HepG2 (cell line): ENCODE data around the gene PXDC1. TPM values are rescaled to one million over a fixed set of nuclear protein-coding genes. Genes with fewer than 3 reads are reported as not detected.
A peak's percentile ranks its signal among the peaks of the same experiment; 100 is the strongest.

ENCODE experiments used
- FOXA1 ChIP-seq, 2 experiments: fragments of 450-650 bp in 1 of 2; sonication (generic) in 1 of 2; formaldehyde crosslinking in 1 of 2; IDR thresholded peaks; 2 replicates each; pipeline versions ENCODE4 v1.4.0 to v1.6.1; 2016 to 2020; ENCODE audit warnings: missing genetic modification reagents in 1 of 2
- GABPB1 ChIP-seq: IDR thresholded peaks from 2 replicates; pipeline ENCODE4 v1.6.1; 2016; ENCODE audit warnings: mild to moderate bottlenecking, missing genetic modification reagents, moderate library complexity, missing compliant biosample characterization
- KDM5B ChIP-seq: sonication (generic); formaldehyde crosslinking; IDR thresholded peaks from 2 replicates; pipeline ENCODE4 v1.4.0; 2020; ENCODE audit warnings: missing genetic modification reagents, mild to moderate bottlenecking, borderline replicate concordance
- MAF1 ChIP-seq: sonication (generic); formaldehyde crosslinking; IDR thresholded peaks from 2 replicates; pipeline ENCODE4 v1.5.0; 2020; ENCODE audit warnings: missing genetic modification reagents, borderline replicate concordance
- NFKB2 ChIP-seq: sonication (generic); formaldehyde crosslinking; IDR thresholded peaks from 2 replicates; pipeline ENCODE4 v1.4.0; 2020; ENCODE audit warnings: missing genetic modification reagents, borderline replicate concordance
- REXO4 ChIP-seq: sonication (generic); formaldehyde crosslinking; IDR thresholded peaks from 2 replicates; pipeline ENCODE4 v1.8.0; 2022; ENCODE audit warnings: missing genetic modification reagents, mild to moderate bottlenecking, borderline replicate concordance
- ZBTB20 ChIP-seq: sonication (generic); formaldehyde crosslinking; IDR thresholded peaks from 2 replicates; pipeline ENCODE4 v1.8.1; 2023; ENCODE audit warnings: missing genetic modification reagents, low read depth, mild to moderate bottlenecking, borderline replicate concordance
- ZNF124 ChIP-seq: sonication (generic); formaldehyde crosslinking; IDR thresholded peaks from 2 replicates; pipeline ENCODE4 v1.4.0; 2020; ENCODE audit warnings: missing genetic modification reagents
- ZNF335 ChIP-seq: sonication (generic); formaldehyde crosslinking; IDR thresholded peaks from 2 replicates; pipeline ENCODE4 v1.4.0; 2020; ENCODE audit warnings: missing genetic modification reagents
- ZNF674 ChIP-seq: sonication (generic); formaldehyde crosslinking; IDR thresholded peaks from 2 replicates; pipeline ENCODE4 v1.5.0; 2020; ENCODE audit warnings: low read depth, mild to moderate bottlenecking, missing genetic modification reagents
- ZNF772 ChIP-seq: sonication (generic); formaldehyde crosslinking; IDR thresholded peaks from 2 replicates; pipeline ENCODE4 v1.5.0; 2020; ENCODE audit warnings: mild to moderate bottlenecking, missing genetic modification reagents
- polyA plus RNA-seq, 8 experiments: library from polyadenylated mRNA; depleted of rRNA in 3 of 8; stranded (reverse) in 7 of 8; unstranded in 1 of 8; fragments of >200 nt; fragmentation: Illumina TruSeq in 4 of 8; extraction: Trizol in 4 of 8; gene quantifications; 2 replicates each; pipeline versions ENCODE4 v1.2.1 to v1.2.3, GENCODE V29; 2011 to 2016; ENCODE audit warnings: low read depth in 4 of 8, missing spikeins in 1 of 8, mixed read lengths in 1 of 8; ENCODE audit not compliant: insufficient read depth in 1 of 8
- total RNA-seq, 5 experiments: library from RNA; depleted of rRNA; stranded (reverse); fragments of >200 nt; fragmentation: Illumina TruSeq; extraction: Trizol; gene quantifications; 2 replicates each; pipeline ENCODE4 v1.2.3, GENCODE V29; 2016; ENCODE audit warnings: low read depth in 1 of 5
- TF ChIP-seq, protein P1 (sequence below): sonication (generic); formaldehyde crosslinking; IDR thresholded peaks from 2 replicates; pipeline ENCODE4 v1.4.0; 2020; ENCODE audit warnings: mild to moderate bottlenecking, low read depth, missing genetic modification reagents
- TF ChIP-seq, protein P2 (sequence below): sonication (generic); formaldehyde crosslinking; IDR thresholded peaks from 2 replicates; pipeline ENCODE4 v1.4.0; 2020; ENCODE audit warnings: missing genetic modification reagents
- TF ChIP-seq, protein P3 (sequence below): sonication (generic); formaldehyde crosslinking; IDR thresholded peaks from 2 replicates; pipeline ENCODE4 v1.4.0; 2020; ENCODE audit warnings: mild to moderate bottlenecking, missing genetic modification reagents
- TF ChIP-seq, protein P4 (sequence below): sonication (generic); formaldehyde crosslinking; IDR thresholded peaks from 2 replicates; pipeline ENCODE4 v1.5.1; 2020; ENCODE audit warnings: mild to moderate bottlenecking, missing genetic modification reagents, borderline replicate concordance
- TF ChIP-seq, protein P5 (sequence below): sonication (generic); formaldehyde crosslinking; IDR thresholded peaks from 2 replicates; pipeline ENCODE4 v1.8.0; 2022; ENCODE audit warnings: mild to moderate bottlenecking, missing genetic modification reagents, moderate library complexity

Gene PXDC1
- total and polyA plus RNA-seq, 2 of the 13 experiments (the other 11 are each of a cell fraction or from before 2014, with no cell fraction given) = 32.4 to 34.7 TPM

DNA sequence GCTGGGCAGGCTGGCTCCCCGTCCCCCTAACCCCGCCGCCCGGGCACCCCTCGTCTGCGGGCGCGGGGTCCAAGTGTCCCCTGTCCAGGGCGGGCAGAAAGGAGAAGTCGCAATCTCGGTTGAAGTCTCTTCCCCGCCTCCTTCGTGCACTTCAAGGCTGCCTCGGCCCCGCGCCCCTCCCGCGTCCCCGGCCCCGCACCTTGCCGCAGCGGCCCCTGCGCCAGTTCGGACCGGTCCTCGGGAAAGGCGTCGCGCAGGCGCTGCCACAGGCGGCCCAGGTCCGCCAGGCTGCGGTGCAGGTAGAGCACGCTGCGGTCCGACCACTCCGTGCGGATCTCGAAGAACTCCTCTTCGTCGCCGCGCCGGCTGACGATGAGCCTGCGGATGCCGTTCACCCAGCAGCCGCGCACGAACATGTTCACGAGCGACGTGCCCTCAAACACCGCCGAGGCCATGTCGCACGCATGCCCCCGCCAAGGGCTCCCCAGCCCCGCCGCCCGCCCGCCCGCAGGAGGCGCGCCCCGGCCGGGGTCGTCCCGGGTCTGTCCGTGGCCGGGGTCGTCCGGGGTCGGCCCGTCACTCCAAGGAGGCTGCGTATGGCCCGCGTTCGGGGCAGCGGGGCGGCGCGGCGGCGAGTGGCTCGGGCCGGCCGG, at the start of gene PXDC1 (continued):
- TF ChIP-seq REXO4 (CRISPR knock-in tag) (peak; percentile 9; the same call in 1 of the 2 replicates), ZNF335 (no peak), NFKB2 (CRISPR knock-in tag) (peak; percentile 70), GABPB1 (peak; percentile 50), MAF1 (CRISPR knock-in tag) (no peak; the same call in 1 of the 2 replicates), ZNF674 (CRISPR knock-in tag) (0 out of 2 replicates have a peak, but pooled peaks have one; percentile 54), ZBTB20 (CRISPR knock-in tag) (no peak), FOXA1 (IDR thresholded peaks at IDR 0.05) (no peak), FOXA1 (CRISPR knock-in tag; IDR thresholded peaks at IDR 0.05) (peak; percentile 25), ZNF772 (CRISPR knock-in tag) (0 out of 2 replicates have a peak, but pooled peaks have one; percentile 47), ZNF124 (no peak), KDM5B (CRISPR knock-in tag) (no peak)
- TF ChIP-seq, protein P1, sequence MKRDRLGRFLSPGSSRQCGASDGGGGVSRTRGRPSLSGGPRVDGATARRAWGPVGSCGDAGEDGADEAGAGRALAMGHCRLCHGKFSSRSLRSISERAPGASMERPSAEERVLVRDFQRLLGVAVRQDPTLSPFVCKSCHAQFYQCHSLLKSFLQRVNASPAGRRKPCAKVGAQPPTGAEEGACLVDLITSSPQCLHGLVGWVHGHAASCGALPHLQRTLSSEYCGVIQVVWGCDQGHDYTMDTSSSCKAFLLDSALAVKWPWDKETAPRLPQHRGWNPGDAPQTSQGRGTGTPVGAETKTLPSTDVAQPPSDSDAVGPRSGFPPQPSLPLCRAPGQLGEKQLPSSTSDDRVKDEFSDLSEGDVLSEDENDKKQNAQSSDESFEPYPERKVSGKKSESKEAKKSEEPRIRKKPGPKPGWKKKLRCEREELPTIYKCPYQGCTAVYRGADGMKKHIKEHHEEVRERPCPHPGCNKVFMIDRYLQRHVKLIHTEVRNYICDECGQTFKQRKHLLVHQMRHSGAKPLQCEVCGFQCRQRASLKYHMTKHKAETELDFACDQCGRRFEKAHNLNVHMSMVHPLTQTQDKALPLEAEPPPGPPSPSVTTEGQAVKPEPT (CRISPR knock-in tag) = 0 out of 2 replicates have a peak, but pooled peaks have one; percentile 9
- TF ChIP-seq, protein P2, sequence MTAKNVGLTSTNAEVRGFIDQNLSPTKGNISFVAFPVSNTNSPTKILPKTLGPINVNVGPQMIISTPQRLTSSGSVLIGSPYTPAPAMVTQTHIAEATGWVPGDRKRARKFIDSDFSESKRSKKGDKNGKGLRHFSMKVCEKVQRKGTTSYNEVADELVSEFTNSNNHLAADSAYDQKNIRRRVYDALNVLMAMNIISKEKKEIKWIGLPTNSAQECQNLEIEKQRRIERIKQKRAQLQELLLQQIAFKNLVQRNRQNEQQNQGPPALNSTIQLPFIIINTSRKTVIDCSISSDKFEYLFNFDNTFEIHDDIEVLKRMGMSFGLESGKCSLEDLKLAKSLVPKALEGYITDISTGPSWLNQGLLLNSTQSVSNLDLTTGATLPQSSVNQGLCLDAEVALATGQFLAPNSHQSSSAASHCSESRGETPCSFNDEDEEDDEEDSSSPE (CRISPR knock-in tag) = no peak; the same call in 1 of the 2 replicates
- TF ChIP-seq, protein P3, sequence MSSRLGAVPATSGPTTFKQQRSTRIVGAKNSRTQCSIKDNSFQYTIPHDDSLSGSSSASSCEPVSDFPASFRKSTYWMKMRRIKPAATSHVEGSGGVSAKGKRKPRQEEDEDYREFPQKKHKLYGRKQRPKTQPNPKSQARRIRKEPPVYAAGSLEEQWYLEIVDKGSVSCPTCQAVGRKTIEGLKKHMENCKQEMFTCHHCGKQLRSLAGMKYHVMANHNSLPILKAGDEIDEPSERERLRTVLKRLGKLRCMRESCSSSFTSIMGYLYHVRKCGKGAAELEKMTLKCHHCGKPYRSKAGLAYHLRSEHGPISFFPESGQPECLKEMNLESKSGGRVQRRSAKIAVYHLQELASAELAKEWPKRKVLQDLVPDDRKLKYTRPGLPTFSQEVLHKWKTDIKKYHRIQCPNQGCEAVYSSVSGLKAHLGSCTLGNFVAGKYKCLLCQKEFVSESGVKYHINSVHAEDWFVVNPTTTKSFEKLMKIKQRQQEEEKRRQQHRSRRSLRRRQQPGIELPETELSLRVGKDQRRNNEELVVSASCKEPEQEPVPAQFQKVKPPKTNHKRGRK = no peak
- TF ChIP-seq, protein P4, sequence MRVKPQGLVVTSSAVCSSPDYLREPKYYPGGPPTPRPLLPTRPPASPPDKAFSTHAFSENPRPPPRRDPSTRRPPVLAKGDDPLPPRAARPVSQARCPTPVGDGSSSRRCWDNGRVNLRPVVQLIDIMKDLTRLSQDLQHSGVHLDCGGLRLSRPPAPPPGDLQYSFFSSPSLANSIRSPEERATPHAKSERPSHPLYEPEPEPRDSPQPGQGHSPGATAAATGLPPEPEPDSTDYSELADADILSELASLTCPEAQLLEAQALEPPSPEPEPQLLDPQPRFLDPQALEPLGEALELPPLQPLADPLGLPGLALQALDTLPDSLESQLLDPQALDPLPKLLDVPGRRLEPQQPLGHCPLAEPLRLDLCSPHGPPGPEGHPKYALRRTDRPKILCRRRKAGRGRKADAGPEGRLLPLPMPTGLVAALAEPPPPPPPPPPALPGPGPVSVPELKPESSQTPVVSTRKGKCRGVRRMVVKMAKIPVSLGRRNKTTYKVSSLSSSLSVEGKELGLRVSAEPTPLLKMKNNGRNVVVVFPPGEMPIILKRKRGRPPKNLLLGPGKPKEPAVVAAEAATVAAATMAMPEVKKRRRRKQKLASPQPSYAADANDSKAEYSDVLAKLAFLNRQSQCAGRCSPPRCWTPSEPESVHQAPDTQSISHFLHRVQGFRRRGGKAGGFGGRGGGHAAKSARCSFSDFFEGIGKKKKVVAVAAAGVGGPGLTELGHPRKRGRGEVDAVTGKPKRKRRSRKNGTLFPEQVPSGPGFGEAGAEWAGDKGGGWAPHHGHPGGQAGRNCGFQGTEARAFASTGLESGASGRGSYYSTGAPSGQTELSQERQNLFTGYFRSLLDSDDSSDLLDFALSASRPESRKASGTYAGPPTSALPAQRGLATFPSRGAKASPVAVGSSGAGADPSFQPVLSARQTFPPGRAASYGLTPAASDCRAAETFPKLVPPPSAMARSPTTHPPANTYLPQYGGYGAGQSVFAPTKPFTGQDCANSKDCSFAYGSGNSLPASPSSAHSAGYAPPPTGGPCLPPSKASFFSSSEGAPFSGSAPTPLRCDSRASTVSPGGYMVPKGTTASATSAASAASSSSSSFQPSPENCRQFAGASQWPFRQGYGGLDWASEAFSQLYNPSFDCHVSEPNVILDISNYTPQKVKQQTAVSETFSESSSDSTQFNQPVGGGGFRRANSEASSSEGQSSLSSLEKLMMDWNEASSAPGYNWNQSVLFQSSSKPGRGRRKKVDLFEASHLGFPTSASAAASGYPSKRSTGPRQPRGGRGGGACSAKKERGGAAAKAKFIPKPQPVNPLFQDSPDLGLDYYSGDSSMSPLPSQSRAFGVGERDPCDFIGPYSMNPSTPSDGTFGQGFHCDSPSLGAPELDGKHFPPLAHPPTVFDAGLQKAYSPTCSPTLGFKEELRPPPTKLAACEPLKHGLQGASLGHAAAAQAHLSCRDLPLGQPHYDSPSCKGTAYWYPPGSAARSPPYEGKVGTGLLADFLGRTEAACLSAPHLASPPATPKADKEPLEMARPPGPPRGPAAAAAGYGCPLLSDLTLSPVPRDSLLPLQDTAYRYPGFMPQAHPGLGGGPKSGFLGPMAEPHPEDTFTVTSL (CRISPR knock-in tag) = no peak
- TF ChIP-seq, protein P5, sequence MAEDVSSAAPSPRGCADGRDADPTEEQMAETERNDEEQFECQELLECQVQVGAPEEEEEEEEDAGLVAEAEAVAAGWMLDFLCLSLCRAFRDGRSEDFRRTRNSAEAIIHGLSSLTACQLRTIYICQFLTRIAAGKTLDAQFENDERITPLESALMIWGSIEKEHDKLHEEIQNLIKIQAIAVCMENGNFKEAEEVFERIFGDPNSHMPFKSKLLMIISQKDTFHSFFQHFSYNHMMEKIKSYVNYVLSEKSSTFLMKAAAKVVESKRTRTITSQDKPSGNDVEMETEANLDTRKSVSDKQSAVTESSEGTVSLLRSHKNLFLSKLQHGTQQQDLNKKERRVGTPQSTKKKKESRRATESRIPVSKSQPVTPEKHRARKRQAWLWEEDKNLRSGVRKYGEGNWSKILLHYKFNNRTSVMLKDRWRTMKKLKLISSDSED (CRISPR knock-in tag) = no peak
